ENCODE measurements around the gene LMAN2.

The LMAN2 gene

DNA sequence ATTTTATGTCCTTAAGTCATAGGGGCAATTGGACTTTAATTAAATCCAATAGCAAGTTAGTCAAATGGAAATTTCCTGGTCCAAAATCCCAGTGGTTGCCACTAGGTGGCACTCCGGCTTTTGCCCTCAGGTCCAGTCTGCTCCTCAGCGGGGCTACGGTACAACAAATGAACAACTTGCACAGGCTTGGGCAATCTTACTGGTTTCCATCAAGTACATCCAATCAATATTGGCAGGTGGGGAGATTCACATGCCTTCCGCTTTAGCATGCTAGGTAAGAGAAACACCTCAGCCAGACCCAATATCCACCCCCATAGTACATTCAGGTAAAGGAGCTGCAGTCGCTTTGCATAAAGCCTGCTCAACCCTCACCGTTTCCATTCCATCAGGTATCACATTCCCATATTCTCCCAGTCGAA lies 33.5 kb downstream of the LMAN2 start:
- TF ChIP-seq, protein P1, sequence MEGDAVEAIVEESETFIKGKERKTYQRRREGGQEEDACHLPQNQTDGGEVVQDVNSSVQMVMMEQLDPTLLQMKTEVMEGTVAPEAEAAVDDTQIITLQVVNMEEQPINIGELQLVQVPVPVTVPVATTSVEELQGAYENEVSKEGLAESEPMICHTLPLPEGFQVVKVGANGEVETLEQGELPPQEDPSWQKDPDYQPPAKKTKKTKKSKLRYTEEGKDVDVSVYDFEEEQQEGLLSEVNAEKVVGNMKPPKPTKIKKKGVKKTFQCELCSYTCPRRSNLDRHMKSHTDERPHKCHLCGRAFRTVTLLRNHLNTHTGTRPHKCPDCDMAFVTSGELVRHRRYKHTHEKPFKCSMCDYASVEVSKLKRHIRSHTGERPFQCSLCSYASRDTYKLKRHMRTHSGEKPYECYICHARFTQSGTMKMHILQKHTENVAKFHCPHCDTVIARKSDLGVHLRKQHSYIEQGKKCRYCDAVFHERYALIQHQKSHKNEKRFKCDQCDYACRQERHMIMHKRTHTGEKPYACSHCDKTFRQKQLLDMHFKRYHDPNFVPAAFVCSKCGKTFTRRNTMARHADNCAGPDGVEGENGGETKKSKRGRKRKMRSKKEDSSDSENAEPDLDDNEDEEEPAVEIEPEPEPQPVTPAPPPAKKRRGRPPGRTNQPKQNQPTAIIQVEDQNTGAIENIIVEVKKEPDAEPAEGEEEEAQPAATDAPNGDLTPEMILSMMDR (IDR thresholded peaks at IDR 0.05; ENCODE audit: insufficient read depth, low read length, missing control alignments): peak; percentile 78
- POLR2A ChIA-PET: no interaction called here
- peak; percentile 38 for DNase-seq (ENCODE audit: low read depth, low spot score)
- CTCF ChIA-PET: interaction anchor here (0.7 to 17.1 kb wide), 27 partner anchors 8 to 204 kb away, joined by 3 to 261 read pairs (median 7); partner anchors contain the start of genes GRK6, LMAN2, PDLIM7 and PFN3
- H3K4me3 ChIP-seq (ENCODE audit: low read depth, low read length): no peak overlapping the region

DNA sequence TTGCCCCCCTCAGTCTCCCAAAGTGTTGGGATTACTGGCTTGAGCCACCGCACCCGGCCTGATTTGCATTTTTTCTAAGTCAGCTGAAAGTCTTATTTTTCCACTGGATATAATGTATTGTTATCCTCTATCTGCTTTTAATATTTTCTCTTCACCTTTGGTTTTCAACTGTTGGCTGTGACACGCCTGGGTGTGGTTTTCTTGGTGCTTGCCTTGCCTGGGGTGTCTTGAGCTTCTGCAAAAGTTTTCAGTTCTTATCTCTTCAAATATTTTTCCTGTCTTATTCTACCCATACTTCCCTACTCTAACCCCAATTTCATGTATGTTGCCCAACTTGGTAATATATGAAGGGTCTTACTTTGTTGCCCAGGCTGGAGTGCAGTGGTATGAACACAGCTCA lies 35.5 kb downstream of the LMAN2 start:
- POLR2A ChIA-PET: no interaction called here

DNA sequence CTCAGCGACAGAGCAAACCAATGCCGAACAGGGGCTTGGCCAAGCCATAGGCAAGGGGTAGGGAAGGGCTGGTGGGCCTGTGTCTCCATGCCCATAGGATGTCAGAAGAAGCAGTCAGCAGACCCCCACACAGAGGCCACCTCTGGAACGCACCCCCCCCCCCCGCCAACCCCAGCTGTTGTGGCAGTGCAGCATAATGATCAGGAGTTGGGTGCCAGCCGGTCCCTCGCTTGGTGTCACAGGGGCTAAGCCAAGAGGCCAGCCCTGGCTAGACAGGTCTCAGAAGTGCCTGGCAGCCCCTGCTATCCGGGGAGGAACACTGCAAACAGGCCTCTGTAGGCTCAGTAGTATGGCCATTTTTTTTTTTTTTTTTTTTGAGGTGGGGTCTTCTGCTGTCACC lies 36.1 kb downstream of the LMAN2 start:
- POLR2A ChIA-PET: no interaction called here
- TF ChIP-seq, protein P1 (IDR thresholded peaks at IDR 0.05; ENCODE audit: insufficient read depth, low read length, missing control alignments): no peak
- no peak for DNase-seq (ENCODE audit: low read depth, low spot score)
- H3K4me3 ChIP-seq (ENCODE audit: low read depth, low read length): no peak overlapping the region
- CTCF ChIA-PET: interaction anchor here (1.1 to 17.1 kb wide), 7 partner anchors 8 to 203 kb away, joined by 3 to 261 read pairs (median 42); partner anchors contain the start of gene PRR7

More for the DNA sequence above, 35.5 kb downstream of the LMAN2 start:
- no peak for DNase-seq (ENCODE audit: low read depth, low spot score)
- H3K4me3 ChIP-seq (ENCODE audit: low read depth, low read length): no peak overlapping the region
- TF ChIP-seq, protein P1 (IDR thresholded peaks at IDR 0.05; ENCODE audit: insufficient read depth, low read length, missing control alignments): no peak
- CTCF ChIA-PET: interaction anchor here (1.1 to 17.1 kb wide), 7 partner anchors 9 to 203 kb away, joined by 3 to 261 read pairs (median 42); partner anchors contain the start of gene PRR7

DNA sequence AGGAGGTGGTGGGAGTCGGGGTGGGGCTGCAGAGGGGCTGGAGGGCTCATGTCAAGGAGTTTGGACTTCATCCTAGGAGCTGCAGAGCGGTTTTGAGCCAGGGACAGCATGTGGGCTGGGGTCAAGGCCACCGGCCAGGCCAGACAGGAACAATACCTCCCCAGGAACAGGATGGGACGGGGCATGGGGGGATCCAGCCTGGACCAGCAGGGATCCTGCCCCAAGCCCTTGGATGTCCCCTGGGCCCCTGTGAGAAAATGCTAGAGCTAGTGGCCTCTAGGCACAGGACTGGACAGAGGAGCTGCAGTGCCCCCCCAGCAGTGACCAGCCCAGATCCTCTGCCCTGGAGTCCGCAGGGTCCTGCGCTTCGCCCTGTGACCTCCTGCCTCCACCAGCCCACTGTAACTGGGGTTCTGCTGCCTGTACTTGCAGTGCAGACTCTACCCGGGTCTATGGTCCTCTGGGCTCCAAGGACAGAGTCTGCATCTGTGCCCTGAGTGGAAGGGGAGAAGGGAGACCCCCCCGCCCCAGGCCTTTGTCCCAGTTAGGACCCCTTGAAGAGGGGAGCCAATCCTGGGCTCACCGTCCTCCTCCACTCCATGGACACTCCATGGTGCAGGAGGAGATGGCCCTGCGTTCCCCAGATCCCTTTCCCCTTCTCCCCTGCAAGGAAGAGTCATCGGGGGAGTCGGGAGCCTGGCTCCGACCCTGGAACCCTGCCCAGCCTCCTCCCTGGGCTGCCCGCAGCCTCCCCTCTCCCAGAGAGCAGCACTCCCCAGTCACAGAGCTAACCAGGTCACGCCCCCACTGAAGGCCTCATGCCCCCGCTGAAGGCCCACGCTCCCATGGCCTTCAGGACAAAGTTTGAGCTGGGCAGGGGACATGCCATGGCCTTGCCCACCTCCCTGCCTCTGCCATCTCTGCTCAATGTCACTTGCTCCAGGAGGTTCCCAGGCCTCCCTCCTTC lies 36.8 kb downstream of the LMAN2 start:
- DNase-seq (ENCODE audit: low read depth, low spot score): no peak
- H3K4me3 ChIP-seq (ENCODE audit: low read depth, low read length): no peak overlapping the region
- ChIA-PET CTCF (interaction anchor here (1.1 to 17.1 kb wide), 6 partner anchors 11 to 202 kb away, joined by 3 to 261 read pairs (median 28); partner anchors contain the start of gene PRR7), POLR2A (no interaction called here)
- TF ChIP-seq, protein P1 (IDR thresholded peaks at IDR 0.05; ENCODE audit: insufficient read depth, low read length, missing control alignments): no peak

DNA sequence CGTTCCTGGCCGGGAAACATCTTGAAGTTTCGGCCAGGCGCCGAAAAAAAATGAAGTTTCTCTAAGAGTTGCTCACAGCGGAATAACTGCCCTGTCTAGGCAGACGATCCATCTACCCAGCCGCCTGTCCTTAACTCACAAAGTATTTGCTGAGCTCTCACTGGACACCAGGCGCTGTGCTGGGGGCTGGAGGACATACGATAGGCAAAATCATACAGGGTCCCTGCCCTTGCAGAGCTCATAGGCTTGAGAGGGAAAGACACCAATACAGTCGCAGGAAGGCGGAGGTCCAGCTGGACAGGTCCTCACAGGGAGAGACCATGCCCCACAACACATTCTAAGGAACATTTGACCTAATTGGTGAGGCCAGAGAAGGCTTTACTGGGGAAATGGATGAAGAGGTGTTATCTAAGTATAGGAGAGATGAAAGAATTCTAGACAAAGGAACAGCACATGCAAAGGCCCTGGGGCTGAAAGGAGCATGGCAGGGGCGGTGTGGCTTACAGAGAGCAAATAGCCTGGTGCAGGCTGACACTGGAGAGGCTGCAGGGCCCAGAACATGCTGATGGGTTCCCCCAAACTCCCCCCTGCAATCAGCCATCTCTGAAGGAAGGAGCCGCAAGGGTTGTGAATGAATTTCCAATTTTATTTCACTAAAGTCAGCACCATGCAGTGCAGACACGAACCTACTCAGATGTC lies 37.8 kb downstream of the LMAN2 start:
- no peak overlapping the region for H3K4me3 ChIP-seq (ENCODE audit: low read depth, low read length)
- TF ChIP-seq, protein P1 (IDR thresholded peaks at IDR 0.05; ENCODE audit: insufficient read depth, low read length, missing control alignments): no peak
- no peak for DNase-seq (ENCODE audit: low read depth, low spot score)
- ChIA-PET CTCF (interaction anchor here (1.1 to 17.1 kb wide), 4 partner anchors 12 to 201 kb away, joined by 3 to 261 read pairs (median 75); partner anchors contain the start of gene PRR7), POLR2A (no interaction called here)

All from AG04449 (cell line).